A549 (cell line): Measurements from ENCODE around the gene ZNF827. TPM values are rescaled to one million over a fixed set of nuclear protein-coding genes. Genes with fewer than 3 reads are reported as not detected.
A peak's percentile ranks its signal among the peaks of the same experiment; 100 is the strongest.

Experiments
- ATAC-seq, 2 experiments: fragments of 200-7000 bp in 1 of 2; fragments of >200 bp in 1 of 2; cut with Nextera tagmentation in 1 of 2; cut with Tn5 transposase in 1 of 2; 3 replicates each; pipeline versions ENCODE4 v1.8.0 to v1.9.1; 2018 to 2020; ENCODE audit warnings: mild to moderate bottlenecking in 1 of 2, moderate library complexity in 1 of 2
- CTCF ChIA-PET: fragments of 300-600 bp; sonication (Branson Sonifier 250); formaldehyde crosslinking; extraction: SDS; loops from one replicate; lab custom pipeline; 2021; ENCODE audit warnings: antibody characterized with exemption, inconsistent platforms; lab: Yijun Ruan, JAX
- POLR2A ChIA-PET: fragments of 350-600 bp; formaldehyde crosslinking; extraction: SDS; loops from one replicate; lab custom pipeline; 2021; ENCODE audit warnings: antibody characterized with exemption, inconsistent platforms; lab: Yijun Ruan, JAX
- DNase-seq, 2 experiments: peaks; one replicate each; pipeline versions ENCODE4 v3.0.0 to v3.0.0-alpha.2; 2011 to 2016; ENCODE audit warnings: low read depth in 1 of 2, low spot score in 1 of 2
- FAIRE-seq: peaks from 2 replicates; lab custom pipeline; 2011; peaks lifted over from hg19 to GRCh38; lab: Jason Lieb, UNC
- H3K27ac ChIP-seq, 2 experiments: fragments of >200 bp; sonication (Bioruptor Twin); formaldehyde crosslinking; 3 replicates each; pipeline ENCODE4 v1.5.1; 2016 to 2017
- H3K4me1 ChIP-seq: fragments of >200 bp; sonication (Bioruptor Twin); formaldehyde crosslinking; 3 replicates; pipeline ENCODE4 v1.6.1; 2016
- H3K4me2 ChIP-seq: fragments of >200 bp; sonication (Bioruptor Twin); formaldehyde crosslinking; 3 replicates; pipeline ENCODE4 v1.6.1; 2016
- H3K4me3 ChIP-seq: fragments of >200 bp; sonication (Bioruptor Twin); formaldehyde crosslinking; 3 replicates; pipeline ENCODE4 v1.5.1; 2016
- H3K9me3 ChIP-seq: fragments of >200 bp; sonication (Bioruptor Twin); formaldehyde crosslinking; 3 replicates; pipeline ENCODE4 v1.6.1; 2016
- CBX2 ChIP-seq: fragments of 200-600 bp; sonication (generic); IDR thresholded peaks from 2 replicates; pipeline ENCODE4 v1.6.1; 2016; ENCODE audit warnings: low read depth, mild to moderate bottlenecking, borderline replicate concordance
- CEBPB ChIP-seq, 2 experiments: fragments of >200 bp in 1 of 2; sonication (Bioruptor Twin) in 1 of 2; formaldehyde crosslinking in 1 of 2; IDR thresholded peaks; 2 replicates each; pipeline ENCODE4 v1.6.1; 2012 to 2016
- EP300 ChIP-seq, 2 experiments: fragments of >200 bp; sonication (Bioruptor Twin); formaldehyde crosslinking; IDR thresholded peaks; 2 replicates in 1 of 2; 3 replicates in 1 of 2; pipeline ENCODE4 v1.6.1; 2016 to 2017
- ESRRA ChIP-seq: fragments of 150-350 bp; IDR thresholded peaks from 2 replicates; pipeline ENCODE4 v1.6.1; 2014; ENCODE audit warnings: mild to moderate bottlenecking, low read length, borderline replicate concordance
- FOXS1 ChIP-seq: fragments of 250-450 bp; sonication (Bioruptor Pico); IDR thresholded peaks from 2 replicates; pipeline ENCODE4 v1.5.0; 2020; ENCODE audit warnings: mild to moderate bottlenecking, moderate library complexity
- GATA3 ChIP-seq: IDR thresholded peaks from 2 replicates; pipeline ENCODE4 v1.6.1; 2012; ENCODE audit warnings: borderline replicate concordance
- HEYL ChIP-seq: fragments of 250-450 bp; sonication (Bioruptor Pico); IDR thresholded peaks from 2 replicates; pipeline ENCODE4 v1.8.0; 2021; ENCODE audit warnings: mild to moderate bottlenecking, moderate library complexity
- JUN ChIP-seq, 2 experiments: fragments of >200 bp; sonication (Bioruptor Twin); formaldehyde crosslinking; IDR thresholded peaks; 2 replicates in 1 of 2; 3 replicates in 1 of 2; pipeline ENCODE4 v1.6.1; 2016 to 2017
- KDM1A ChIP-seq: fragments of 200-600 bp; sonication (generic); IDR thresholded peaks from 2 replicates; pipeline ENCODE4 v1.6.1; 2016; ENCODE audit warnings: low read depth, mild to moderate bottlenecking
- KDM5A ChIP-seq: fragments of 200-600 bp; sonication (generic); IDR thresholded peaks from 2 replicates; pipeline ENCODE4 v1.6.1; 2016; ENCODE audit warnings: antibody characterized with exemption, mild to moderate bottlenecking
- MYC ChIP-seq: IDR thresholded peaks from 2 replicates; pipeline ENCODE4 v1.6.1; 2012; ENCODE audit warnings: mild to moderate bottlenecking, inconsistent platforms, low read length, improper control_type of control experiment, borderline replicate concordance
- NFE2L2 ChIP-seq: fragments of 150-350 bp; conservative IDR thresholded peaks from 2 replicates; pipeline ENCODE4 v1.6.1; 2014; ENCODE audit warnings: low read length
- POLR2A ChIP-seq: IDR thresholded peaks from 2 replicates; pipeline ENCODE4 v1.6.1; 2012; ENCODE audit warnings: mild to moderate bottlenecking, low read length
- RNF2 ChIP-seq: fragments of 200-600 bp; sonication (generic); IDR thresholded peaks from 2 replicates; pipeline ENCODE4 v1.6.1; 2016; ENCODE audit warnings: low read depth, mild to moderate bottlenecking, antibody characterized with exemption, moderate library complexity, borderline replicate concordance
- SMC3 ChIP-seq: fragments of >200 bp; sonication (Bioruptor Twin); formaldehyde crosslinking; IDR thresholded peaks from 3 replicates; pipeline ENCODE4 v1.6.1; 2018; ENCODE audit warnings: inconsistent platforms
- ZC3H11A ChIP-seq: fragments of 450-650 bp; IDR thresholded peaks from 2 replicates; pipeline ENCODE4 v1.6.1; 2014; ENCODE audit warnings: antibody characterized with exemption, mild to moderate bottlenecking
- ZFP36 ChIP-seq: fragments of 450-650 bp; IDR thresholded peaks from 2 replicates; pipeline ENCODE4 v1.6.1; 2014; ENCODE audit warnings: borderline replicate concordance; ENCODE audit not compliant: partially characterized antibody
- WGBS: methylation state at CpG from one replicate; pipeline ENCODE4 v1.1.6; 2017; ENCODE audit errors: missing lambda C conversion rate; 5-methylcytosine and 5-hydroxymethylcytosine counted together
- polyA minus RNA-seq: library from RNA; depleted of rRNA, polyadenylated mRNA; stranded (reverse); fragments of >200 nt; gene quantifications from 2 replicates; pipeline ENCODE4 v1.2.3, GENCODE V29; 2011; rRNA and poly(A)+ RNA removed
- polyA plus RNA-seq, 4 experiments: library from polyadenylated mRNA; depleted of rRNA in 3 of 4; stranded (reverse); fragments of >200 nt; fragmentation: RNase III in 1 of 4; extraction: RNeasy Plus Mini Kit Qiagen cat#74134 plus additional on column Dnase treatment in 1 of 4; gene quantifications; 2 replicates in 3 of 4; 3 replicates in 1 of 4; pipeline ENCODE4 v1.2.3, GENCODE V29; 2011 to 2017
- TF ChIP-seq, protein P1 (sequence below): IDR thresholded peaks from 2 replicates; pipeline ENCODE4 v1.6.1; 2012
- TF ChIP-seq, protein P2 (sequence below): fragments of 200-600 bp; sonication (generic); IDR thresholded peaks from 2 replicates; pipeline ENCODE4 v1.6.1; 2016; ENCODE audit warnings: antibody characterized with exemption, mild to moderate bottlenecking, moderate library complexity
- TF ChIP-seq, protein P3 (sequence below): fragments of >200 bp; sonication (Bioruptor Twin); formaldehyde crosslinking; IDR thresholded peaks from 2 replicates; pipeline ENCODE4 v1.6.1; 2016
- TF ChIP-seq, protein P4 (sequence below): fragments of >200 bp; sonication (Bioruptor Twin); formaldehyde crosslinking; IDR thresholded peaks from 3 replicates; pipeline ENCODE4 v1.5.1; 2016
- TF ChIP-seq, protein P5 (sequence below): fragments of 150-350 bp; IDR thresholded peaks from 2 replicates; pipeline ENCODE4 v1.6.1; 2014; ENCODE audit warnings: low read depth, mild to moderate bottlenecking, low read length

The ZNF827 gene, protein sequence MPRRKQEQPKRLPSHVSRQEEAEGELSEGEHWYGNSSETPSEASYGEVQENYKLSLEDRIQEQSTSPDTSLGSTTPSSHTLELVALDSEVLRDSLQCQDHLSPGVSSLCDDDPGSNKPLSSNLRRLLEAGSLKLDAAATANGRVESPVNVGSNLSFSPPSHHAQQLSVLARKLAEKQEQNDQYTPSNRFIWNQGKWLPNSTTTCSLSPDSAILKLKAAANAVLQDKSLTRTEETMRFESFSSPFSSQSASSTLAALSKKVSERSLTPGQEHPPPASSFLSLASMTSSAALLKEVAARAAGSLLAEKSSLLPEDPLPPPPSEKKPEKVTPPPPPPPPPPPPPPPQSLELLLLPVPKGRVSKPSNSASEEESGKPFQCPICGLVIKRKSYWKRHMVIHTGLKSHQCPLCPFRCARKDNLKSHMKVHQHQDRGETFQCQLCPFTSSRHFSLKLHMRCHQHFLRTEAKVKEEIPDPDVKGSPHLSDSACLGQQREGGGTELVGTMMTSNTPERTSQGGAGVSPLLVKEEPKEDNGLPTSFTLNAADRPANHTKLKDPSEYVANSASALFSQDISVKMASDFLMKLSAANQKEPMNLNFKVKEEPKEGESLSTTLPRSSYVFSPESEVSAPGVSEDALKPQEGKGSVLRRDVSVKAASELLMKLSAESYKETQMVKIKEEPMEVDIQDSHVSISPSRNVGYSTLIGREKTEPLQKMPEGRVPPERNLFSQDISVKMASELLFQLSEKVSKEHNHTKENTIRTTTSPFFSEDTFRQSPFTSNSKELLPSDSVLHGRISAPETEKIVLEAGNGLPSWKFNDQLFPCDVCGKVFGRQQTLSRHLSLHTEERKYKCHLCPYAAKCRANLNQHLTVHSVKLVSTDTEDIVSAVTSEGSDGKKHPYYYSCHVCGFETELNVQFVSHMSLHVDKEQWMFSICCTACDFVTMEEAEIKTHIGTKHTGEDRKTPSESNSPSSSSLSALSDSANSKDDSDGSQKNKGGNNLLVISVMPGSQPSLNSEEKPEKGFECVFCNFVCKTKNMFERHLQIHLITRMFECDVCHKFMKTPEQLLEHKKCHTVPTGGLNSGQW
- polyA plus RNA-seq (2011; rRNA removed): 4.2 and 6.1 TPM in 2 replicates
- polyA plus RNA-seq (2012; cell fraction: cytosol; rRNA removed): 6.1 and 7.2 TPM in 2 replicates
- polyA plus RNA-seq (2012; cell fraction: nucleus; rRNA removed): 14.8 and 27.8 TPM in 2 replicates
- 3.3 to 4.2 TPM (median 3.8 TPM) in 3 replicates for polyA plus RNA-seq (2017; fragmentation: RNase III; extraction: RNeasy Plus Mini Kit Qiagen cat#74134 plus additional on column Dnase treatment)
- 12.1 and 17.8 TPM in 2 replicates for polyA minus RNA-seq

DNA sequence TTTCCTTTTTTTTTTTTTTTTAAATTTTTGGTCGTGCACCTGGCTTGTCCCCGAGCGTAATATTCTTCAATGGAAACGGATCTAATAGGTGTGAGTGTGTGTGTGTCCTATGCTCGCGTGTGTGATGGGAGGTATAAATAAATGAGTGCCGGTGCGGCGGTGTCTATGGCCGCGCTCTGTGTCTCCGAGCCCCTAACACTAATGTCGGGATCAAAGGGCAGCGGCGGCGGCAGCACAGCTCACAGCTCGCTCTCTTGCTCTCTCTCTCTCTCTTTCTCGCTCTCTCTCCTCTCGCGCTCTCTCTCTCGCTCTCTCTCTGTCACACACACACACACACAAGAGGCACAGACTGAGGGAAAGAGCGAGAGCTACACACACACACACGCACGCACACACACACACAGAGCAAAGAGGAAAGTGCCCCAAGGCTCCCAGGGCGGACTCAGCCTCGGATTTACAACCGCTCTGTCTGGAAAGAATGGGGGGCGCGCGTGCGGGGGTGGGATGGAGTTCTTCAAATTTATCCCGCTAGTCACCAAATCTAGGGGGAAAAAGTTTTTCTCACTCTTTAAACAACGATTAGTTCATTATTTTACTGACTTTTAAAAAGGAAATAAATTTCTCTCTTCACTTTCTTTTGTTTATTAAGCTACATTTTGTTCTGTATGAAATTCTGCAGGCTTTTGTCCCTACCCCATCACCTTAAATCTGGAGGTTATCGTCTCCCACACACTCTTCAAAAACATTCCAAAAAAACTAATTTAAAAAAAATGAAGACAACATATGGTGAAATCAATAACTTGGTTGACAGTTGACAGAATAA is at the start of gene ZNF827:
ZNF827 (minus strand) TSS at position 206 of the 823 bp plus-strand sequence. CDS start 416 bp downstream, outside the sequence.
- TF ChIP-seq SMC3 (peak; percentile 20; the same call in 1 of the 3 replicates), GATA3 (peak; percentile 59), RNF2 (0 out of 2 replicates have a peak, but pooled peaks have one; percentile 43), ZFP36 (no peak), POLR2A (peak; percentile 25; the same call in 1 of the 2 replicates), NFE2L2 (no peak), HEYL (CRISPR knock-in tag) (no peak), FOXS1 (no peak), CEBPB (IDR thresholded peaks at IDR 0.05) (no peak)
- TF ChIP-seq, protein P1, sequence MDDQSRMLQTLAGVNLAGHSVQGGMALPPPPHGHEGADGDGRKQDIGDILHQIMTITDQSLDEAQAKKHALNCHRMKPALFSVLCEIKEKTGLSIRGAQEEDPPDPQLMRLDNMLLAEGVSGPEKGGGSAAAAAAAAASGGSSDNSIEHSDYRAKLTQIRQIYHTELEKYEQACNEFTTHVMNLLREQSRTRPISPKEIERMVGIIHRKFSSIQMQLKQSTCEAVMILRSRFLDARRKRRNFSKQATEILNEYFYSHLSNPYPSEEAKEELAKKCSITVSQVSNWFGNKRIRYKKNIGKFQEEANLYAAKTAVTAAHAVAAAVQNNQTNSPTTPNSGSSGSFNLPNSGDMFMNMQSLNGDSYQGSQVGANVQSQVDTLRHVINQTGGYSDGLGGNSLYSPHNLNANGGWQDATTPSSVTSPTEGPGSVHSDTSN: no peak
- TF ChIP-seq, protein P2, sequence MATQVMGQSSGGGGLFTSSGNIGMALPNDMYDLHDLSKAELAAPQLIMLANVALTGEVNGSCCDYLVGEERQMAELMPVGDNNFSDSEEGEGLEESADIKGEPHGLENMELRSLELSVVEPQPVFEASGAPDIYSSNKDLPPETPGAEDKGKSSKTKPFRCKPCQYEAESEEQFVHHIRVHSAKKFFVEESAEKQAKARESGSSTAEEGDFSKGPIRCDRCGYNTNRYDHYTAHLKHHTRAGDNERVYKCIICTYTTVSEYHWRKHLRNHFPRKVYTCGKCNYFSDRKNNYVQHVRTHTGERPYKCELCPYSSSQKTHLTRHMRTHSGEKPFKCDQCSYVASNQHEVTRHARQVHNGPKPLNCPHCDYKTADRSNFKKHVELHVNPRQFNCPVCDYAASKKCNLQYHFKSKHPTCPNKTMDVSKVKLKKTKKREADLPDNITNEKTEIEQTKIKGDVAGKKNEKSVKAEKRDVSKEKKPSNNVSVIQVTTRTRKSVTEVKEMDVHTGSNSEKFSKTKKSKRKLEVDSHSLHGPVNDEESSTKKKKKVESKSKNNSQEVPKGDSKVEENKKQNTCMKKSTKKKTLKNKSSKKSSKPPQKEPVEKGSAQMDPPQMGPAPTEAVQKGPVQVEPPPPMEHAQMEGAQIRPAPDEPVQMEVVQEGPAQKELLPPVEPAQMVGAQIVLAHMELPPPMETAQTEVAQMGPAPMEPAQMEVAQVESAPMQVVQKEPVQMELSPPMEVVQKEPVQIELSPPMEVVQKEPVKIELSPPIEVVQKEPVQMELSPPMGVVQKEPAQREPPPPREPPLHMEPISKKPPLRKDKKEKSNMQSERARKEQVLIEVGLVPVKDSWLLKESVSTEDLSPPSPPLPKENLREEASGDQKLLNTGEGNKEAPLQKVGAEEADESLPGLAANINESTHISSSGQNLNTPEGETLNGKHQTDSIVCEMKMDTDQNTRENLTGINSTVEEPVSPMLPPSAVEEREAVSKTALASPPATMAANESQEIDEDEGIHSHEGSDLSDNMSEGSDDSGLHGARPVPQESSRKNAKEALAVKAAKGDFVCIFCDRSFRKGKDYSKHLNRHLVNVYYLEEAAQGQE: 0 out of 2 replicates have a peak, but pooled peaks have one; percentile 26
- POLR2A ChIA-PET: interaction anchor here (0.6 to 1.0 kb wide), 3 partner anchors 16 to 1935 kb away, joined by 3 to 5 read pairs (median 4); no protein-coding TSS in a partner anchor
- peaks cover 24% of the 10 kb centered on the region for H3K4me1 ChIP-seq
- peak within 1 kb of the TSS; percentile 95 for H3K4me2 ChIP-seq
- CTCF ChIA-PET: interaction anchor here (0.5 to 0.9 kb wide), 3 partner anchors 8 to 876 kb away, joined by 3 to 5 read pairs (median 3); no protein-coding TSS in a partner anchor
- peak within 1 kb of the TSS; percentile 72 for H3K4me3 ChIP-seq
- DNase-seq (peak in 1 of 2 experiments; percentile 73), FAIRE-seq (no peak), ATAC-seq (peak in 1 of 2 experiments; percentile 63; a peak in 3 of 6 replicates)
- 5% methylated on average over 34 of the region's 34 CpGs for WGBS
- no peaks in the 10 kb centered on the region for H3K9me3 ChIP-seq
- H3K27ac ChIP-seq: peak within 1 kb of the TSS; percentile 90 to 94

DNA sequence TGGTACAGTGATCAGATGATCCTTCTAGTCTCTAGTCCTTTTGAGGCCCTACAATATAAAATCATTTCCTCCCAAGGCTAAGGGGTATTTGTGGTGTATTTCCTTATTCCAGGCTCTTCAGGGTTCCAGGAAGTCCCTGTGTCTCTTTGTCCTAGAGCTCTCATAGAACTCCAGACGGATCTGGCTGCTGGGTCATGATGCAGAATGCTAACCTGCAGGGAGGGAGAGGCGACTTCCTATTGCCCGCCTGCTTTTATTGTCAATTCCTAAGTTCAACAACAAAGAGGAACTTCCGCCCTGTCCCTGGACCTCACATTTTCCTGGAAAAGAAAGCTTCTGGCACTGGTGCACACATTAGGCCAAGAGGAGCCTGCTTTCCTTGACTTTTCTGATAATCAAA is 45.9 kb upstream of the ZNF827 start:
- no peaks in the 10 kb centered on the region for H3K9me3 ChIP-seq
- no peak overlapping the region for H3K27ac ChIP-seq
- no peak overlapping the region for H3K4me3 ChIP-seq
- FAIRE-seq (no peak), ATAC-seq (no peak), DNase-seq (no peak)
- no peaks in the 10 kb centered on the region for H3K4me1 ChIP-seq
- POLR2A ChIA-PET: no interaction called here
- H3K4me2 ChIP-seq: no peak overlapping the region
- 49% methylated on average over 4 of the region's 4 CpGs for WGBS
- CTCF ChIA-PET: no interaction called here
- no peak for TF ChIP-seq POLR2A
- TF ChIP-seq, protein P3, sequence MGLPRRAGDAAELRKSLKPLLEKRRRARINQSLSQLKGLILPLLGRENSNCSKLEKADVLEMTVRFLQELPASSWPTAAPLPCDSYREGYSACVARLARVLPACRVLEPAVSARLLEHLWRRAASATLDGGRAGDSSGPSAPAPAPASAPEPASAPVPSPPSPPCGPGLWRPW: no peak
- TF ChIP-seq MYC: no peak
- no peak for TF ChIP-seq CEBPB (IDR thresholded peaks at IDR 0.05)
- TF ChIP-seq ESRRA: no peak
- no peak for TF ChIP-seq CBX2
- no peak for TF ChIP-seq JUN (IDR thresholded peaks at IDR 0.05)
- TF ChIP-seq, protein P4, sequence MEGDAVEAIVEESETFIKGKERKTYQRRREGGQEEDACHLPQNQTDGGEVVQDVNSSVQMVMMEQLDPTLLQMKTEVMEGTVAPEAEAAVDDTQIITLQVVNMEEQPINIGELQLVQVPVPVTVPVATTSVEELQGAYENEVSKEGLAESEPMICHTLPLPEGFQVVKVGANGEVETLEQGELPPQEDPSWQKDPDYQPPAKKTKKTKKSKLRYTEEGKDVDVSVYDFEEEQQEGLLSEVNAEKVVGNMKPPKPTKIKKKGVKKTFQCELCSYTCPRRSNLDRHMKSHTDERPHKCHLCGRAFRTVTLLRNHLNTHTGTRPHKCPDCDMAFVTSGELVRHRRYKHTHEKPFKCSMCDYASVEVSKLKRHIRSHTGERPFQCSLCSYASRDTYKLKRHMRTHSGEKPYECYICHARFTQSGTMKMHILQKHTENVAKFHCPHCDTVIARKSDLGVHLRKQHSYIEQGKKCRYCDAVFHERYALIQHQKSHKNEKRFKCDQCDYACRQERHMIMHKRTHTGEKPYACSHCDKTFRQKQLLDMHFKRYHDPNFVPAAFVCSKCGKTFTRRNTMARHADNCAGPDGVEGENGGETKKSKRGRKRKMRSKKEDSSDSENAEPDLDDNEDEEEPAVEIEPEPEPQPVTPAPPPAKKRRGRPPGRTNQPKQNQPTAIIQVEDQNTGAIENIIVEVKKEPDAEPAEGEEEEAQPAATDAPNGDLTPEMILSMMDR: no peak
- TF ChIP-seq, protein P5, sequence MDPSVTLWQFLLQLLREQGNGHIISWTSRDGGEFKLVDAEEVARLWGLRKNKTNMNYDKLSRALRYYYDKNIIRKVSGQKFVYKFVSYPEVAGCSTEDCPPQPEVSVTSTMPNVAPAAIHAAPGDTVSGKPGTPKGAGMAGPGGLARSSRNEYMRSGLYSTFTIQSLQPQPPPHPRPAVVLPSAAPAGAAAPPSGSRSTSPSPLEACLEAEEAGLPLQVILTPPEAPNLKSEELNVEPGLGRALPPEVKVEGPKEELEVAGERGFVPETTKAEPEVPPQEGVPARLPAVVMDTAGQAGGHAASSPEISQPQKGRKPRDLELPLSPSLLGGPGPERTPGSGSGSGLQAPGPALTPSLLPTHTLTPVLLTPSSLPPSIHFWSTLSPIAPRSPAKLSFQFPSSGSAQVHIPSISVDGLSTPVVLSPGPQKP: no peak
- no peak for TF ChIP-seq FOXS1
- no peak for TF ChIP-seq KDM5A
- no peak for TF ChIP-seq ZC3H11A
- no peak for TF ChIP-seq KDM1A
- no peak for TF ChIP-seq EP300 (IDR thresholded peaks at IDR 0.05)
